Measurements from ENCODE around the gene KCNQ5.

DNA sequence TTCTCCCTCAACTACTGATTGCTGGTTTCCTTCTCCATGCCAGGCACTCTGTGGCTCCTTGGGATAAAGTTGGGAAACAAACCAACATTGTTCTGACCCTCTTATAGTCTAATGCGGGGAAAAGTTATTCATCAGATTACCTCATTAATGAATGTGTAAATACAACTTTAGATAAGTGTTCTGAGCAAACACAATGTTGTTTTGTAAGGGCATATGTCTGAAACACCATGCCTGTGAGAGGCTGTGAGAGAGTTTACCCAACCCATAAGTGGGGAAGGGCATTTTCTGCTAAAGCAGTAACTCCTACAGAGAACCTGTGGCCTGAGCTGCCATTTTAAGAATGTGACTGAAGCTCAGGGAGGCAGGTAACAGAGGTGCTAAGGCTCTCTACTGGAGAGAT is 319.9 kb downstream of the KCNQ5 start:
- no peak for TF ChIP-seq CTCF (IDR thresholded peaks at IDR 0.05; ENCODE audit: insufficient read depth, low read length, poor library complexity, severe bottlenecking)
- TF ChIP-seq EZH2phosphoT487 (conservative IDR thresholded peaks at IDR 0.05; ENCODE audit: low read length) = no peak

Data from SU-DHL-6 (cell line).